Loucy (cell line): ENCODE data around the gene AFF3.

Experiments used
- H2AFZ ChIP-seq: fragments of 200-600 bp; sonication (generic); 2 replicates; pipeline ENCODE4 v1.6.0; 2016; ENCODE audit warnings: antibody characterized with exemption, mild to moderate bottlenecking, low read length, moderate library complexity
- H3F3A ChIP-seq: fragments of 200-600 bp; 2 replicates; pipeline ENCODE4 v1.6.0; 2016; ENCODE audit warnings: antibody characterized with exemption, low read depth, mild to moderate bottlenecking
- H3K27me3 ChIP-seq: fragments of 200-600 bp; sonication (generic); 2 replicates; pipeline ENCODE4 v1.6.1; 2014; ENCODE audit warnings: low read length, mild to moderate bottlenecking; ENCODE audit not compliant: insufficient read depth, poor library complexity, severe bottlenecking
- H3K36me3 ChIP-seq: fragments of 200-600 bp; sonication (generic); 2 replicates; pipeline ENCODE4 v1.6.1; 2016; ENCODE audit warnings: low read length; ENCODE audit not compliant: insufficient read depth
- H3K4me1 ChIP-seq: fragments of 200-600 bp; sonication (generic); 2 replicates; pipeline ENCODE4 v1.5.1; 2014; ENCODE audit warnings: low read length, mild to moderate bottlenecking; ENCODE audit not compliant: insufficient read depth, poor library complexity, severe bottlenecking
- H3K4me2 ChIP-seq: fragments of 200-600 bp; sonication (generic); 2 replicates; pipeline ENCODE4 v1.6.0; 2014; ENCODE audit warnings: antibody characterized with exemption, low read length, low read depth, mild to moderate bottlenecking; ENCODE audit not compliant: poor library complexity, severe bottlenecking
- H3K4me3 ChIP-seq: fragments of 200-600 bp; sonication (generic); 2 replicates; pipeline ENCODE4 v1.5.1; 2014; ENCODE audit warnings: low read length, mild to moderate bottlenecking, mixed read lengths; ENCODE audit not compliant: poor library complexity, severe bottlenecking
- H3K79me2 ChIP-seq: fragments of 200-600 bp; sonication (generic); 2 replicates; pipeline ENCODE4 v1.6.1; 2014; ENCODE audit warnings: low read length; ENCODE audit not compliant: insufficient read depth
- H3K9ac ChIP-seq: fragments of 200-600 bp; sonication (generic); 2 replicates; pipeline ENCODE4 v1.6.0; 2014; ENCODE audit warnings: mild to moderate bottlenecking, low read depth, low read length, moderate library complexity; ENCODE audit not compliant: poor library complexity, severe bottlenecking
- H3K9me2 ChIP-seq: fragments of 200-600 bp; sonication (generic); replicated peaks from 2 replicates; pipeline ENCODE4 v1.6.1; 2016; ENCODE audit warnings: low read depth, low read length, mixed read lengths
- H3K9me3 ChIP-seq: fragments of 200-600 bp; sonication (generic); 2 replicates; pipeline ENCODE4 v1.6.1; 2014; ENCODE audit warnings: mild to moderate bottlenecking, antibody characterized with exemption, low read length, low read depth; ENCODE audit not compliant: insufficient read depth
- H4K20me1 ChIP-seq: fragments of 200-600 bp; sonication (generic); 2 replicates; pipeline ENCODE4 v1.6.0; 2014; ENCODE audit warnings: antibody characterized with exemption, low read length, mild to moderate bottlenecking; ENCODE audit not compliant: insufficient read depth, poor library complexity, severe bottlenecking
- CTCF ChIP-seq: fragments of 200-600 bp; sonication (generic); conservative IDR thresholded peaks from 2 replicates; pipeline ENCODE4 v1.5.1; 2014; ENCODE audit warnings: mild to moderate bottlenecking, antibody characterized with exemption, low read length
- EZH2phosphoT487 ChIP-seq: fragments of 200-600 bp; IDR thresholded peaks from 2 replicates; pipeline ENCODE4 v1.6.1; 2018; ENCODE audit warnings: antibody characterized with exemption, mild to moderate bottlenecking, moderate library complexity, borderline replicate concordance

AFF3 gene

GRCh38 chr2:99956232-99957030 lies 186.0 kb downstream of the AFF3 start:
- TF ChIP-seq EZH2phosphoT487 = no peak
- TF ChIP-seq CTCF = no peak

GRCh38 chr2:99953750-99954149 lies 188.6 kb downstream of the AFF3 start:
- no peaks in the 10 kb centered on the region for H4K20me1 ChIP-seq
- H2AFZ ChIP-seq = no peak overlapping the region
- H3K4me2 ChIP-seq = no peak overlapping the region
- H3K4me3 ChIP-seq = no peak overlapping the region
- H3K79me2 ChIP-seq = no peaks in the 10 kb centered on the region
- H3K9me3 ChIP-seq = no peaks in the 10 kb centered on the region
- H3K9me2 ChIP-seq = no peaks in the 10 kb centered on the region
- H3K36me3 ChIP-seq = no peaks in the 10 kb centered on the region
- no peaks in the 10 kb centered on the region for H3K27me3 ChIP-seq
- no peak overlapping the region for H3K9ac ChIP-seq
- no peaks in the 10 kb centered on the region for H3K4me1 ChIP-seq
- TF ChIP-seq EZH2phosphoT487 = no peak
- TF ChIP-seq CTCF = no peak
- H3F3A ChIP-seq = no peaks in the 10 kb centered on the region

More at GRCh38 chr2:99956232-99957030, 186.0 kb downstream of the AFF3 start:
- Histone ChIP-seq H2AFZ (no peak overlapping the region), H3K36me3 (no peaks in the 10 kb centered on the region), H4K20me1 (no peaks in the 10 kb centered on the region), H3K9me3 (no peaks in the 10 kb centered on the region), H3K4me2 (no peak overlapping the region), H3K79me2 (no peaks in the 10 kb centered on the region), H3K9me2 (no peaks in the 10 kb centered on the region), H3K9ac (no peak overlapping the region), H3F3A (no peaks in the 10 kb centered on the region), H3K4me1 (no peaks in the 10 kb centered on the region), H3K4me3 (no peak overlapping the region), H3K27me3 (no peaks in the 10 kb centered on the region)

GRCh38 chr2:99949963-99950362 lies 192.4 kb downstream of the AFF3 start:
- H3K36me3 ChIP-seq = no peaks in the 10 kb centered on the region
- no peaks in the 10 kb centered on the region for H3F3A ChIP-seq
- H4K20me1 ChIP-seq = no peaks in the 10 kb centered on the region
- no peak overlapping the region for H2AFZ ChIP-seq
- H3K4me1 ChIP-seq = no peaks in the 10 kb centered on the region
- H3K79me2 ChIP-seq = no peaks in the 10 kb centered on the region
- no peaks in the 10 kb centered on the region for H3K9me2 ChIP-seq
- H3K4me2 ChIP-seq = no peak overlapping the region
- no peak overlapping the region for H3K9ac ChIP-seq
- no peak for TF ChIP-seq EZH2phosphoT487
- no peak for TF ChIP-seq CTCF
- no peaks in the 10 kb centered on the region for H3K9me3 ChIP-seq
- no peaks in the 10 kb centered on the region for H3K27me3 ChIP-seq
- H3K4me3 ChIP-seq = no peak overlapping the region
